A673 (cell line): ENCODE data around the gene SCN3A.

Experiments used
- EZH2 ChIP-seq: fragments of 200-600 bp; sonication (generic); IDR thresholded peaks from 2 replicates; pipeline ENCODE4 v1.6.1; 2017; ENCODE audit warnings: borderline replicate concordance, low read depth, mild to moderate bottlenecking, mixed read lengths, antibody characterized with exemption, low read length; ENCODE audit not compliant: poor library complexity, severe bottlenecking
- TF ChIP-seq, protein P1 (sequence below): fragments of 300-800, 200-600 bp; sonication (generic); conservative IDR thresholded peaks from 2 replicates; pipeline ENCODE4 v1.5.1; 2017; ENCODE audit warnings: low read depth, mild to moderate bottlenecking, antibody characterized with exemption, low read length, moderate library complexity, mixed read lengths

DNA sequence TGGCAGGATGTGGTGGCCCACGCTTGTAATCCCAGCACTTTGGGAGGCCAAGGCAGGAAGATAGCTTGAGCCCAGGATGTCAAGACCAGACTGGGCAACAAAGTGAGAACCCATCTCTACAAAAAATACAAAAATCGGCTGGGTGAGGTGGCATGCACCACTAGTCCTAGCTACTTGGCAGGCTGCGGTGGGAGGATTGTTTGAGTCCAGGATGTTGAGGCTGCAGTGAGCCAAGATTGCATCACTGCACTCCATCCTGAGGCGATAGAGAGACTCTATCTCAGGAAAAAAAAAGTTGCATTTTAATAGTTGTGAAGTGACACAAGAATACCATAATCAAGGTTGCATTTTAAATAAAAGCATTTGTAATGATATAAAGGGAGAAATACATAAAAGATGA is 124.4 kb downstream of the SCN3A start:
- TF ChIP-seq, protein P1, sequence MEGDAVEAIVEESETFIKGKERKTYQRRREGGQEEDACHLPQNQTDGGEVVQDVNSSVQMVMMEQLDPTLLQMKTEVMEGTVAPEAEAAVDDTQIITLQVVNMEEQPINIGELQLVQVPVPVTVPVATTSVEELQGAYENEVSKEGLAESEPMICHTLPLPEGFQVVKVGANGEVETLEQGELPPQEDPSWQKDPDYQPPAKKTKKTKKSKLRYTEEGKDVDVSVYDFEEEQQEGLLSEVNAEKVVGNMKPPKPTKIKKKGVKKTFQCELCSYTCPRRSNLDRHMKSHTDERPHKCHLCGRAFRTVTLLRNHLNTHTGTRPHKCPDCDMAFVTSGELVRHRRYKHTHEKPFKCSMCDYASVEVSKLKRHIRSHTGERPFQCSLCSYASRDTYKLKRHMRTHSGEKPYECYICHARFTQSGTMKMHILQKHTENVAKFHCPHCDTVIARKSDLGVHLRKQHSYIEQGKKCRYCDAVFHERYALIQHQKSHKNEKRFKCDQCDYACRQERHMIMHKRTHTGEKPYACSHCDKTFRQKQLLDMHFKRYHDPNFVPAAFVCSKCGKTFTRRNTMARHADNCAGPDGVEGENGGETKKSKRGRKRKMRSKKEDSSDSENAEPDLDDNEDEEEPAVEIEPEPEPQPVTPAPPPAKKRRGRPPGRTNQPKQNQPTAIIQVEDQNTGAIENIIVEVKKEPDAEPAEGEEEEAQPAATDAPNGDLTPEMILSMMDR = no peak
- TF ChIP-seq EZH2 = no peak
